T1000 (cell line): Measurements from ENCODE around the gene TCOF1.
A peak's percentile ranks its signal among the peaks of the same experiment; 100 is the strongest.

Source experiments
- DNase-seq: peaks from one replicate; lab custom pipeline; 2025; ENCODE audit warnings: mixed read lengths; lab: John Stamatoyannopoulos, UW

The TCOF1 gene

GRCh38 chr5:150392680-150393079 lies 35.2 kb downstream of the TCOF1 start:
- no peak for DNase-seq

GRCh38 chr5:150393096-150393645 lies 35.7 kb downstream of the TCOF1 start:
- DNase-seq: no peak

- peak; percentile 59 for DNase-seq
Measured at GRCh38 chr5:150394131-150394530, 36.6 kb downstream of the TCOF1 start.

- DNase-seq: no peak
Measured at GRCh38 chr5:150394912-150395687, 37.6 kb downstream of the TCOF1 start.

GRCh38 chr5:150395688-150395975 lies 38.1 kb downstream of the TCOF1 start:
- DNase-seq: no peak

- DNase-seq: no peak
Measured at GRCh38 chr5:150396267-150396666, 38.8 kb downstream of the TCOF1 start.

- no peak for DNase-seq
Measured at GRCh38 chr5:150397146-150397781, 39.8 kb downstream of the TCOF1 start.

- no peak for DNase-seq
Measured at GRCh38 chr5:150397782-150398721, 40.6 kb downstream of the TCOF1 start.

GRCh38 chr5:150398722-150399523 lies 41.4 kb downstream of the TCOF1 start:
- DNase-seq: no peak

GRCh38 chr5:150399524-150400211 lies 42.2 kb downstream of the TCOF1 start:
- DNase-seq: no peak

GRCh38 chr5:150400316-150401075 lies 43.0 kb downstream of the TCOF1 start:
- no peak for DNase-seq

- DNase-seq: no peak
Measured at GRCh38 chr5:150401076-150401375, 43.5 kb downstream of the TCOF1 start.

GRCh38 chr5:150401376-150402228 lies 44.1 kb downstream of the TCOF1 start:
- DNase-seq: no peak

GRCh38 chr5:150402229-150402773 lies 44.8 kb downstream of the TCOF1 start:
- DNase-seq: no peak

GRCh38 chr5:150402901-150403342 lies 45.4 kb downstream of the TCOF1 start:
- no peak for DNase-seq

GRCh38 chr5:150404121-150404520 lies 46.6 kb downstream of the TCOF1 start:
- DNase-seq: no peak

GRCh38 chr5:150404535-150404934 lies 47.0 kb downstream of the TCOF1 start:
- no peak for DNase-seq

- DNase-seq: no peak
Measured at GRCh38 chr5:150404941-150405816, 47.7 kb downstream of the TCOF1 start.
